GM04503 (cell line): ENCODE results near the gene PROB1.
"Not testable (repeated sequence)": the region's sequence is repeated elsewhere in the genome, so short reads cannot be mapped to it uniquely, and the experiment has no call there.

ENCODE experiments used
- DNase-seq: peaks from one replicate; pipeline ENCODE4 v3.0.0-alpha.2; 2012; ENCODE audit warnings: low read depth

The PROB1 gene

GRCh38 chr5:139392324-139392677, 2.6 kb downstream of the PROB1 start:
- no peak for DNase-seq

DNA sequence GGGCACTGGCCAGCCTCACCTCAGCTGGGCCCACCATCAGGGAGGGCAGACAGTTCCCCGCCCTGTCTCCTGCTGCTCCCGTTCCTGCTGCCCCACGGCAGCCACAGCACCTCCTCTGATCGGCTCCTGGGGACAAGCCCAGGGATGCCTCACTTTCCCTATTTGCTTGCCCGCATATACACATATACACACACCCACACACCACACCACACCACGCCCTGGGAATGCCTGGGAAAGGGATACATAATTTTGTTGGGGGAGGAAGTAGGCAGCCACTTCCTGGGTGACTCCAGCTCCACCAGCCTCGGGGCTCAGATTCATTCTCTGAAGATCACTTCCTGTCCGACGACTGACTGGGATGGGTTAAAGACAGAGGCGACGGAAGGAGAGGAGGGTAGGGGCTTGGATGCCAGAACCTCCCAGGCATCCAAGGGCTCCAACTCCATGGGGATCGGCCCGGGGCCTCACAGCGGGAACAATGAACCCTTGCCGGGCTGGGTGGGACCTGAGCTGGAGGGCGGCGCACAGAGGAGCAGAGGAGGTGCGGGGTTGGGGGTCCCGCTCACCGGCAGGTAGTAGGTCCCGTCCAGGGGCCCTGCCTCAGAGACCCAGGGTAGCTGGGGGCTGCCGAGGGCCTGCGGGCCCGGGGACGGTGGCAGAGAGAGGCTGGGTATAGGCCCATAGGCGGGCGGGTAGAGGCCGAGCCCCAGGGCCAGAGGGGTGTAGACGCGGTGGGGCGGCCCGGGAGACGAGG, 3.2 kb downstream of the PROB1 start:
- no peak for DNase-seq

- no peak for DNase-seq
Observed at GRCh38 chr5:139390639-139391569, 4.0 kb downstream of the PROB1 start.

GRCh38 chr5:139389701-139390638, 4.9 kb downstream of the PROB1 start, which contains the start of gene MZB1:
MZB1 (minus strand) TSS chr5:139389913; CDS start chr5:139389856, 57 bp downstream.
- DNase-seq: no peak

DNA sequence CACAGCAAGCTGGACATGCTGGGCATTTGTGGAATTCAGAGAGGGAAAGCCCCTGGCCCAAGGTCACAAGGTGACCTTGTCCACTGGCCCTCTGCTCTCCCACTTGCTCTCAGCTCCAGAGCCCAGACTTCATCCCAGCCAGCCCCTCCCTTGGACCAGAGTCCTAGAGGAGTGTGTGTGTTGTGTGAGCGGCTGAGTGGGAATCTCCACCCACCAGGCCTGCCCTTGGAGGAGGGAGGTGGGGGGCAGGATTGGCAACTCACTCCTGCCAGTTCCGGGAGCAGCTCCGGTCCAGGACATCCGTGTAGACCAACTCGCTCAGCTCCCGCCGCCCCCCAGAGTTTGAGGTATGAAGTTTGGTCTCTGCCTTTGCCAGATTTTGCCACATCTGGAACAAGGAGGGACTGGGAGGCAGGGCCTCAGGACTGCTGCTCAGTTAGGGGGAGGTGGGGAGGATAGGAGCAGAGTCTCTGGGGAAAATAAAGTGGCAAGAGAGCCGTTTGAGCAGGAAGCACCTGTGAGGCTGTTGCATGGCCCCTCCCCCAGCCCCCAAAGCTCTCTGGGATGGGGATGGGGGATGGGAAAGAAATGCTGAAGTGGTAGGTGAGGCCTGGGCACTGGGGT, 6.6 kb downstream of the PROB1 start:
- no peak for DNase-seq

DNA sequence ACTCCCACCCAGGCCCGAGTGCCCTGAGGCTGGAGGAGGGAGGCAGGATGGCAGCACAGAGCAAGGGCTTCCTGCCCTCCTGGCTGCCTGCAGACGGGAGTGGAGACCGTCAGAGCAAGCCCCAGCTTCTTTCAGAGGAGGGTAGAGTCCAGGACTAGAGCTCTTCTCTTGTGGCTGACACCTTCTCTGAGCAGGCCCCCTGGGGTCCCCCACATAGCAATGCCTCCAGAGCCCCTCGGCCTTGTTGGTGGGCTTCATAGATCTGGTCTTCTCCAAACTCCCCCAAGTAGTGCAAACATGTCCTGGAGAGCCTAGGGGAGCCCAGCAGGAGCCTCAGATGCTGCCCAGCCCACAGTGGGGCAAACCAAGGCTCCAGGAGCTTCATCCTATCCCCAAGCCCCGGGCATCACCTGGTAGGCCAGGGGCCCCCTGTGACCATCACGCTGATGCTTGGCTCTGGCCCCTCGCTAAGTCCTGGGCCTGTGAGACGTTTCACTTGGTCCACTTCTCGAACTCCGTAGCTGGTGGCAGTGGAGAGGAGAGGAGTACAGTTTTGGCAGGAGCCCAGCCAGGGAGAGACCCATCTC, 7.2 kb downstream of the PROB1 start:
- DNase-seq: no peak

- not testable (repeated sequence) for DNase-seq
Observed at GRCh38 chr5:139386956-139387355, 7.9 kb downstream of the PROB1 start.

DNA sequence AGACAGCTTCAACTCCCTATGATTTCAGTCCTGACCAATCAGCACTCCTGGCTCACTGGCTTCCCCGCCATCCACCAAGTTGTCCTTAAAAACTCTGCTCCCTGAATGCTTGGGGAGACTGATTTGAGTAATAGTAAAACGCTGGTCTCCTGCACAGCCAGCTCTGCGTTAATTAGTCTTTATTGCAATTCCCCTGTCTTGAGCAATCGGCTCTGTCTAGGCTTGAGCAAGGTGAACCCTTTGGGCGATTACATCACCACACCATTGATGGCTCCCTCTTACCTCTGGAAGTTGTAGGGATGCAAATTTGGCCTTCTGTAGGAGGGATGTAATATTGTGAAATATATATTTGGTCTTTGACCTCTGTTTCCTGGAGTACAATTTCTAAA, 8.9 kb downstream of the PROB1 start:
- DNase-seq: no peak

- DNase-seq: no peak
Observed at GRCh38 chr5:139385061-139386049, 9.5 kb downstream of the PROB1 start.

GRCh38 chr5:139384591-139385051, 10.3 kb downstream of the PROB1 start:
- no peak for DNase-seq

GRCh38 chr5:139383993-139384590, 10.8 kb downstream of the PROB1 start:
- DNase-seq: no peak

- no peak for DNase-seq
Observed at GRCh38 chr5:139383275-139383992, 11.5 kb downstream of the PROB1 start, which contains the start of gene SLC23A1. SLC23A1 (minus strand) TSS chr5:139383297; CDS start chr5:139383253, 44 bp downstream.

DNA sequence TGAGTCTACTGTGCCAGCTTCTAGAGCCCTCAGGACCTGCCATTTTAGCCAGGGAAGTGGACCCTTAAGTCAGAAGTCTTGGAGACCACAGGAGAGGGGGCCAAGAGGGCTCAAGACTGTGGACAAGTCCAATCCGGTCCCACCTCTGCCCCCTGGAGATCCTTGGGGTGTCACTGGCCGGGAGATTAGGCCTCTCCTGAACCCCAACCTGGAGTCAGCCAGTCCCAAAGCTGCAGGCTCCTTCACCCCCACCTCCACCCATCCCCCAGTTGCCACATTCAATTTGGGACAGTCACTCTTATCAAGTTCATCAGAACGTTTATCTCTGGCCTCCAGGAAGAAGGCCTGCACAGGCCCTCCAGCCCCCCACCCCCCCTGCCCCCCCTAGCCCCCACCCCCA, 12.1 kb downstream of the PROB1 start:
- DNase-seq: no peak

- DNase-seq: no peak
Observed at GRCh38 chr5:139381837-139382761, 12.8 kb downstream of the PROB1 start.

DNA sequence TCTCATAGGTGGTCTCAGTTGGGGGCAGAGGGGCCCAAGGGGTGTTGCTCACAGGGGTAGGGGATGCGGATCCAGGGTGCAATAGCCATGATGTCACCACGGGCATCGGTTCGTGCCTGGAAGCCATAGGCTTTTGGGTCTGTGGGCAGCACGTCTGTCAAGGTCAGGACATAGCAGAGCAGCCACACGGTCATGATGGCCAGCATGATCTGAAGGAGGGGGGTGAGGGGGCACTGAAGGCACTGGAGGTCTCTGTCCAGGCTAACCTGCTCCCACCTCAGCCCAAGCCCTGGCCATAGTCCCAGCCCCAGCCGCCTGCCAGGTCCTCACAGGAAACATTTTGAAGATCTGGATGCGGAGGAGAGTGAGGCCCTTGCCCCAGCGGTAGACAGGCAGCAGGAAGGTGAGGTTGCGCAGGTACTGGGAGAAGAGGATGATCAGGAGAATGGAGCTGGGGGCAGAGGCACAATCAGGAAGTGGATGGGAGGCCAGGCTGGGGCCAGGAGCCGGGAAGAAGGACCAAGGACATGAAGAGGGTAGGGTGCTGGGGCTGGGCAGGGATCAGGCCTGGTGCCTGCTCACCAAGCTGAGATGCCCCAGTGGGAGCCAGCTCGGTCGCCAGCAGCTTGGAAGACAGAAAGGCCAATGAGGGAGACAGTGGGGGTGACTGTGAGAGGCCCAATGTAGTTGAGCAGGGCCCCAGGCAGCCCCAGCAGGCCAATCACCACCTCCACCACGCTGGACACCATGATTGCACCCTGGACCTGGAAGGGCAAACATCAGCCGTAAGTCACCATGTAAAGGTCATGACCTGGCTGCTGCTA, 15.1 kb downstream of the PROB1 start:
- no peak for DNase-seq

DNA sequence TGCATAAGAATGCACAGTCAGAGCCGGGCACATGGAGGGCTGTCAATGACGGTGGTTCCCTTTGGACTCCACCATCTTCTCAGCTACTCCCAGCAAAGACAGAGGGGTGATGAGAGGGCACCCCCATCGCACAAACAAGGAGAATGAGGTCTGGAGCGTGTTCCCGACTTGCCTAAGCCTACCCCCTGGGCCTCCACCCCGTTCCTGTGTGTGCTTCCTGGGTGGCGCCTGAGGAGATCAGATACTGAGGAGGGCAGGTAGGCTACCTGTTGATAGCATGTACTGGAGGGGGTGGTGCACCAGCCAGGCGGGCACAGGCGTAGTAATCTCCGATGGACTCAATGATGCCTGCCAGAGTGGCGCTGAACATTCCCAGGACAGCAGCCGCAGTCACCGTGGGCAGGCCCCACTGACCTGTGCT, 16.0 kb downstream of the PROB1 start:
- no peak for DNase-seq
